H1 (cell line): ENCODE measurements around the gene PYGL.

Source experiments
- ASH2L ChIP-seq: fragments of 200-600, 300-600 bp; sonication (generic); IDR thresholded peaks from one replicate; pipeline ENCODE4 v1.7.1; 2017; ENCODE audit warnings: low read length
- CTCF ChIP-seq, 3 experiments: IDR thresholded peaks; 1 replicate in 2 of 3; 2 replicates in 1 of 3; pipeline versions ENCODE4 v1.5.1 to v1.6.1; 2011; ENCODE audit warnings: low read length in 3 of 3, mild to moderate bottlenecking in 3 of 3, inconsistent platforms in 2 of 3, low read depth in 1 of 3, moderate library complexity in 1 of 3; ENCODE audit not compliant: insufficient read depth in 1 of 3; ENCODE audit errors: control extremely low read depth in 1 of 3
- EP300 ChIP-seq, 2 experiments: IDR thresholded peaks; 1 replicate in 1 of 2; 2 replicates in 1 of 2; pipeline ENCODE4 v1.6.1; 2011 to 2012; ENCODE audit warnings: low read depth in 2 of 2, low read length in 2 of 2, mild to moderate bottlenecking in 2 of 2, borderline replicate concordance in 1 of 2, inconsistent platforms in 1 of 2, moderate library complexity in 1 of 2
- EZH2 ChIP-seq: fragments of 200-600 bp; sonication (generic); IDR thresholded peaks from 2 replicates; pipeline ENCODE4 v1.7.1; 2012; ENCODE audit warnings: low read depth, mild to moderate bottlenecking, moderate library complexity, low read length, inconsistent platforms; ENCODE audit not compliant: severe bottlenecking
- FOSL1 ChIP-seq: IDR thresholded peaks from 2 replicates; pipeline ENCODE4 v1.6.1; 2011; ENCODE audit warnings: mild to moderate bottlenecking, low read depth, low read length, moderate library complexity; ENCODE audit not compliant: insufficient read depth
- GABPA ChIP-seq: IDR thresholded peaks from 2 replicates; pipeline ENCODE4 v1.6.1; 2011; ENCODE audit warnings: mild to moderate bottlenecking, low read length, moderate library complexity, borderline replicate concordance; ENCODE audit not compliant: insufficient read depth
- MAX ChIP-seq: IDR thresholded peaks from 2 replicates; pipeline ENCODE4 v1.6.1; 2012; ENCODE audit warnings: inconsistent platforms
- NRF1 ChIP-seq: IDR thresholded peaks from 2 replicates; pipeline ENCODE4 v1.6.1; 2011; ENCODE audit warnings: mild to moderate bottlenecking, low read depth, low read length, improper control_type of control experiment
- POLR2A ChIP-seq, 2 experiments: IDR thresholded peaks; 1 replicate in 1 of 2; 2 replicates in 1 of 2; pipeline ENCODE4 v1.6.1; 2011; ENCODE audit warnings: low read depth in 2 of 2, low read length in 2 of 2, mild to moderate bottlenecking in 2 of 2; ENCODE audit errors: control extremely low read depth in 1 of 2
- SAP30 ChIP-seq: fragments of 300-600 bp; sonication (generic); IDR thresholded peaks from 2 replicates; pipeline ENCODE4 v1.7.1; 2012; ENCODE audit warnings: low read length, moderate library complexity, mild to moderate bottlenecking, inconsistent platforms; ENCODE audit not compliant: insufficient read depth, insufficient replicate concordance
- SP1 ChIP-seq: IDR thresholded peaks from 2 replicates; pipeline ENCODE4 v1.6.1; 2011; ENCODE audit warnings: low read depth, low read length
- SP4 ChIP-seq: IDR thresholded peaks from 2 replicates; pipeline ENCODE4 v1.6.1; 2012; ENCODE audit warnings: low read length, inconsistent platforms
- SRF ChIP-seq: IDR thresholded peaks from 2 replicates; pipeline ENCODE4 v1.6.1; 2011; ENCODE audit warnings: mild to moderate bottlenecking, low read depth, low read length, moderate library complexity
- TAF1 ChIP-seq: IDR thresholded peaks from 2 replicates; pipeline ENCODE4 v1.6.1; 2011; ENCODE audit warnings: mild to moderate bottlenecking, low read depth, low read length

GRCh38 chr14:50892255-50892654 is 52.0 kb downstream of the PYGL start:
- TF ChIP-seq CTCF (IDR thresholded peaks at IDR 0.05; ENCODE audit: control extremely low read depth in 1 of 3, insufficient read depth in 1 of 3, low read depth in 1 of 3, low read length in 3 of 3) (no peak), SP1 (no peak), GABPA (no peak), TAF1 (no peak), POLR2A (IDR thresholded peaks at IDR 0.05; ENCODE audit: control extremely low read depth in 1 of 2, low read depth in 2 of 2, low read length in 2 of 2) (no peak), NRF1 (no peak), ASH2L (no peak), EP300 (IDR thresholded peaks at IDR 0.05; ENCODE audit: borderline replicate concordance in 1 of 2, low read depth in 2 of 2, low read length in 2 of 2) (no peak), SAP30 (no peak), SP4 (no peak), MAX (no peak), SRF (no peak), EZH2 (no peak), FOSL1 (no peak)
